SK-N-MC (cell line): ENCODE results near the gene ESRRB.

ENCODE experiments used
- DNase-seq: peaks from one replicate; pipeline ENCODE4 v3.0.0-alpha.2; 2011; ENCODE audit warnings: low read depth, low spot score
- H3K27ac ChIP-seq: fragments of 200-600 bp; sonication (generic); 2 replicates; pipeline ENCODE4 v1.5.1; 2016; ENCODE audit warnings: mixed run types
- H3K36me3 ChIP-seq: fragments of 200-600 bp; sonication (generic); 2 replicates; pipeline ENCODE4 v1.6.1; 2017; ENCODE audit warnings: antibody characterized with exemption, low read length, mixed read lengths; ENCODE audit not compliant: insufficient read depth
- H3K4me3 ChIP-seq: fragments of 200-600 bp; sonication (generic); 2 replicates; pipeline ENCODE4 v1.5.1; 2016
- H3K9ac ChIP-seq: fragments of 200-600 bp; sonication (generic); 2 replicates; pipeline ENCODE4 v1.8.0; 2017; ENCODE audit warnings: mixed run types, mixed read lengths; ENCODE audit not compliant: insufficient read length
- H3K9me3 ChIP-seq: fragments of 200-600 bp; sonication (generic); 2 replicates; pipeline ENCODE4 v1.6.1; 2017; ENCODE audit warnings: low read depth, mild to moderate bottlenecking, antibody characterized with exemption, low read length, moderate library complexity, mixed read lengths
- EZH2 ChIP-seq: fragments of 200-600 bp; sonication (generic); IDR thresholded peaks from one replicate; pipeline ENCODE4 v1.6.1; 2017; ENCODE audit warnings: antibody characterized with exemption
- FOXP2 ChIP-seq: optimal IDR thresholded peaks from 2 replicates; pipeline ENCODE3; 2011; ENCODE audit warnings: mild to moderate bottlenecking, moderate library complexity; ENCODE audit not compliant: insufficient read depth; ENCODE audit errors: extremely low read length, control extremely low read depth
- POLR2AphosphoS5 ChIP-seq: IDR thresholded peaks from 2 replicates; pipeline ENCODE4 v1.6.1; 2012; ENCODE audit warnings: mild to moderate bottlenecking, low read depth, low read length, borderline replicate concordance

ESRRB gene

GRCh38 chr14:76349993-76350392, 25.9 kb upstream of the ESRRB start:
- DNase-seq: no peak
- Histone ChIP-seq H3K36me3 (no peaks in the 10 kb centered on the region), H3K9ac (no peak overlapping the region), H3K27ac (no peak overlapping the region), H3K4me3 (no peak overlapping the region), H3K9me3 (no peaks in the 10 kb centered on the region)
- TF ChIP-seq FOXP2 (no peak), POLR2AphosphoS5 (no peak), EZH2 (no peak)

DNA sequence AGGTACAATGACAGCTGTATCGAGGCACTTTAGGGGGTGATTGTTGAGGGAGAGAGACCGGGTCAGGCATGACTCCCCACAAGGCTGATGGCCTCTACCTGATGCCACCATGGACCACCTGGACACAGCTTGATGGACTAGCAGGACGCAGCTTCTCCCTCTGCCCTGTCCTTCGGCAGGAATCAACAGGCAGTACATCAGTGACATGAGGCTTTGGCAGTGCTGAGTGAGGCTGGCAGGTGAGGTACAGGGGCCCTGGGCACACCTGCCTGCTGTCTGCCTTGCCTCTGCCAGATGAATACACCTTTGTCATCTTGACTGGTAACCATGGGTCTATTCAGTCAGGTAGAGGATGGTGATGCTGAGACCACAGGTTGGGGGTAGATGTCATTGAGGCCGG, 25.3 kb upstream of the ESRRB start:
- no peak for DNase-seq
- Histone ChIP-seq H3K4me3 (no peak overlapping the region), H3K9ac (no peak overlapping the region), H3K9me3 (no peaks in the 10 kb centered on the region), H3K36me3 (no peaks in the 10 kb centered on the region), H3K27ac (no peak overlapping the region)
- TF ChIP-seq POLR2AphosphoS5 (no peak), EZH2 (no peak), FOXP2 (no peak)

DNA sequence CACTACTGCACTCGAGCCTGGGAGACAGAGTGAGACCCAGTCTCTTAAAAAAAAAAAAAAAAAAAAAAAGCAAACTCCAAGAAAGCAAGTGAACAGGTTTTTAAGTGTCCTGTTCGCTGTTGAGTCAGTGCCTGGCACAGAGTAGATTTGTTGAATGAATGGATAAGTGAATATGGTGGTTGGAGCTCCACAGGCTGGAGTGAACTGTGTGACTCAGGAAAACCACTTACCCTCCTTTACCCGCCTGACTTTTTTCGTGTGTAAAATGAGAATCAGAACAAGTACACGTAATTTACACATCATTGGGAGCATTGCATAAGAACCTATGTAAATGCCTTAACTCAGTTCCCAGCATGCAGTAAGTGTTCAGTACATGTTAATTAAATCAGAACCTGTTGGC, 24.0 kb upstream of the ESRRB start:
- H3K9ac ChIP-seq: no peak overlapping the region
- no peak overlapping the region for H3K27ac ChIP-seq
- no peaks in the 10 kb centered on the region for H3K36me3 ChIP-seq
- H3K4me3 ChIP-seq: no peak overlapping the region
- no peaks in the 10 kb centered on the region for H3K9me3 ChIP-seq
- DNase-seq: no peak
- TF ChIP-seq POLR2AphosphoS5 (no peak), FOXP2 (no peak), EZH2 (no peak)

DNA sequence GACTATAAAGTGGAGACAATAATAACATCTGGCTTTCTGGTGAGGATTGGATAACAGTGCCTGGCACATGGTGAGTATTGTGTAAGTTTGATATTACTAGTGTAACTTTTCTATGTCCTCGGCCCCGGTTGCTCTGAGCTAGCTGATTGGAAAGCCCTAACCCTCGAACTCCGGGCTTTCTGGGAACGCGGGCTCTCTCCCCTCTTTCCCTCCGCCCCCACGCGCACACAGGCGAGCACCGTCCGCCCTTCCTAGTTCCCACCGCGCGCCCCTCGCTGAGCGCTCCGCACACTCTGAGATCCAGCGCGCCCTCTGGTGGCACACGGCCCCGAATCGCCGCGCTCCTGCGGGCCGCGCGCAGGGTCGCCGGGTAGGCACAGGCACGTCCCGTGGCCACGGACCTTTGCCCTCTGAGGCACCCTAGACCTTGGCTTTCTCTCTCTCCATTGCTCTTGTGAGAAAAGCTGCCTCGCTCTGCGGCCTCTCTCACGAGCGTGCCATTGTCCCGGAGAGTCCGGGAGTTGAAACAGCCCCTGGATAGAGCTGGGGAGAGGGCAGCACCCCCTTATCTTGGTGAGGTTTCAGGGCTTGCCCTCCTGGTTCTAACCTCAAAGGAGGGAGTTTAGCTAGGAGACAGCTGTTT, 23.2 kb upstream of the ESRRB start:
- H3K4me3 ChIP-seq: peak overlapping the region; percentile 71
- H3K9ac ChIP-seq: no peak overlapping the region
- no peak for DNase-seq
- TF ChIP-seq FOXP2: no peak
- TF ChIP-seq POLR2AphosphoS5: no peak
- no peak for TF ChIP-seq EZH2
- no peak overlapping the region for H3K27ac ChIP-seq
- H3K9me3 ChIP-seq: no peaks in the 10 kb centered on the region
- no peaks in the 10 kb centered on the region for H3K36me3 ChIP-seq

DNA sequence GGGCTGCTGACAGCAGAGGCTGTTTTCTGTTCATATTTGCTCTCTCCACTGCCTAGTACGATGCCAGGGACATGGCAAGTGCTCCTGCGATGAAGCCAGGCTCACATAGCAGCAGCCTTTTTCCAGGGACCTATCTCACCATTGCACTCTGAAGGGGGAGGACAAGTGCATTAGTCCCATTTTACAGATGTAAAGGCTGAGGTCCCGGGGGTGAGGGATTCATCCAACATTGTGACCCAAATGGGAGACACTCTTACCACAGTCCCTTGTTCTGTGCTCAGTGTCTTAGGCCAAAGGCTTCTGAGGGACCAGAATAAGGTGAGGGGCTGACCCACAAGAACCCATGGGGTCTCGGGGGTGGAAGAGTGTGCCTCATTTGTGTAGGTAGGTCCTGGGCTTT, 21.6 kb upstream of the ESRRB start:
- H3K9me3 ChIP-seq: no peaks in the 10 kb centered on the region
- no peaks in the 10 kb centered on the region for H3K36me3 ChIP-seq
- H3K4me3 ChIP-seq: no peak overlapping the region
- no peak for TF ChIP-seq FOXP2
- H3K9ac ChIP-seq: no peak overlapping the region
- DNase-seq: no peak
- H3K27ac ChIP-seq: no peak overlapping the region

- Histone ChIP-seq H3K4me3 (no peak overlapping the region), H3K9ac (no peak overlapping the region), H3K9me3 (no peaks in the 10 kb centered on the region), H3K36me3 (no peaks in the 10 kb centered on the region), H3K27ac (no peak overlapping the region)
- DNase-seq: no peak
- TF ChIP-seq EZH2 (no peak), POLR2AphosphoS5 (no peak), FOXP2 (no peak)
Measured at GRCh38 chr14:76355771-76356170, 20.2 kb upstream of the ESRRB start.

- TF ChIP-seq EZH2 (no peak), POLR2AphosphoS5 (no peak), FOXP2 (no peak)
- no peak overlapping the region for H3K4me3 ChIP-seq
- DNase-seq: no peak
- no peak overlapping the region for H3K9ac ChIP-seq
- H3K36me3 ChIP-seq: no peaks in the 10 kb centered on the region
- H3K9me3 ChIP-seq: no peaks in the 10 kb centered on the region
- no peak overlapping the region for H3K27ac ChIP-seq
Measured at GRCh38 chr14:76371066-76371465, 4.9 kb upstream of the ESRRB start.

- TF ChIP-seq EZH2: no peak
- TF ChIP-seq FOXP2: no peak
- no peak for TF ChIP-seq POLR2AphosphoS5
- Histone ChIP-seq H3K27ac (no peak overlapping the region), H3K36me3 (no peaks in the 10 kb centered on the region), H3K9me3 (no peaks in the 10 kb centered on the region), H3K4me3 (no peak overlapping the region), H3K9ac (no peak overlapping the region)
- DNase-seq: no peak
Measured at GRCh38 chr14:76373456-76373855, 2.5 kb upstream of the ESRRB start.

DNA sequence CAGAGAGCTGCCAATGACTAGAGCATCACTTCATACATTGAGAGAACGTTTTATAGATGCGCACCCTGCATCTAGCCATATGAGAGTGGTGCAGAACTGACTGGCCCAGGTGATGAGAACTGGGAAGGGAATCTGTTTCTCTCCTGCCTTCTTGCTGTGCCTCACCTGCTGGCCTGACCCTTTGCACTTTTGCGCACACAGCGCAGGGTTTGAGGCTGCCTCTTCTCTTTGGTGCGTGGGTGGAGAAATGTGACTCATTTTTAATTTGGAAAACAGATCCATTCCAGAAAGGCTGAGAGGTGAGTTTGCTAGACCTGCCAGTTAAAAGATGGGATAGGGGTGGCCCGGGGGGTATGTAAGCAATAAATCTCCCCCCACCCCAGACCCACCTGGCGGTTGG, 453 bp upstream of the ESRRB start:
- no peak overlapping the region for H3K4me3 ChIP-seq
- no peak overlapping the region for H3K27ac ChIP-seq
- H3K9me3 ChIP-seq: no peaks in the 10 kb centered on the region
- H3K36me3 ChIP-seq: no peaks in the 10 kb centered on the region
- TF ChIP-seq FOXP2: no peak
- TF ChIP-seq EZH2: no peak
- TF ChIP-seq POLR2AphosphoS5: no peak
- DNase-seq: no peak
- H3K9ac ChIP-seq: no peak overlapping the region
